PC-9 (cell line): ENCODE measurements around the gene SRSF11.

Source experiments
- CTCF ChIP-seq: fragments of 200-600 bp; sonication (generic); conservative IDR thresholded peaks from 2 replicates; pipeline ENCODE4 v1.6.1; 2017; ENCODE audit warnings: mixed run types, antibody characterized with exemption, mild to moderate bottlenecking, moderate library complexity
- EZH2 ChIP-seq: fragments of 200-600 bp; sonication (generic); IDR thresholded peaks from 2 replicates; pipeline ENCODE4 v1.8.0; 2017; ENCODE audit warnings: antibody characterized with exemption, low read depth

- TF ChIP-seq CTCF (no peak), EZH2 (no peak)
Measured at GRCh38 chr1:70227439-70227838, 6.3 kb downstream of the SRSF11 start.
